A673 (cell line): ENCODE data around the gene KYAT1. TPM values are rescaled to one million over a fixed set of nuclear protein-coding genes. Genes with fewer than 3 reads are reported as not detected.
A peak's percentile ranks its signal among the peaks of the same experiment; 100 is the strongest.

ENCODE experiments used
- BruUV-seq: library from RNA; stranded (reverse); fragments of 400-500 nt; replicated peaks from 2 replicates; lab custom pipeline; 2021; lab: Mats Ljungman, UMichigan
- CTCF ChIA-PET: fragments of 300-600 bp; sonication (Branson Sonifier 250); formaldehyde crosslinking; loops from one replicate; lab custom pipeline; 2022; ENCODE audit warnings: antibody characterized with exemption; lab: Charles Lee
- POLR2A ChIA-PET: fragments of 300-600 bp; sonication (Branson Sonifier 250); formaldehyde crosslinking; loops from one replicate; lab custom pipeline; 2022; ENCODE audit warnings: antibody characterized with exemption; ENCODE audit not compliant: low non-redundant PET; lab: Charles Lee
- DNase-seq: peaks from one replicate; pipeline ENCODE4 v3.0.0-alpha.2; 2015; ENCODE audit warnings: low spot score
- H3K27ac ChIP-seq: fragments of 200-600 bp; sonication (generic); 2 replicates; pipeline ENCODE4 v1.5.1; 2016; ENCODE audit warnings: mixed run types, low read depth, mild to moderate bottlenecking, mixed read lengths, antibody characterized with exemption, low read length; ENCODE audit not compliant: poor library complexity, severe bottlenecking
- H3K27me3 ChIP-seq: fragments of 200-600 bp; sonication (generic); replicated peaks from 2 replicates; pipeline ENCODE4 v1.6.1; 2017; ENCODE audit warnings: mixed run types, low read depth, mild to moderate bottlenecking, mixed read lengths, antibody characterized with exemption, low read length; ENCODE audit not compliant: insufficient read depth, poor library complexity
- H3K36me3 ChIP-seq: fragments of 200-600 bp; sonication (generic); 2 replicates; pipeline ENCODE4 v1.6.1; 2016; ENCODE audit warnings: mixed run types, mild to moderate bottlenecking, mixed read lengths, antibody characterized with exemption, low read length; ENCODE audit not compliant: insufficient read depth, poor library complexity, severe bottlenecking
- H3K4me1 ChIP-seq: fragments of 200-600 bp; sonication (generic); 2 replicates; pipeline ENCODE4 v1.6.1; 2017; ENCODE audit warnings: mixed run types, mild to moderate bottlenecking, mixed read lengths, antibody characterized with exemption, low read length; ENCODE audit not compliant: insufficient read depth, poor library complexity, severe bottlenecking
- H3K4me3 ChIP-seq: fragments of 200-600 bp; sonication (generic); 2 replicates; pipeline ENCODE4 v1.5.1; 2016; ENCODE audit warnings: low read depth, mixed run types, mild to moderate bottlenecking, mixed read lengths, low read length; ENCODE audit not compliant: poor library complexity, severe bottlenecking
- H3K9me3 ChIP-seq: fragments of 200-600 bp; sonication (generic); 2 replicates; pipeline ENCODE4 v1.6.1; 2016; ENCODE audit warnings: mixed run types, low read depth, mild to moderate bottlenecking, mixed read lengths, antibody characterized with exemption, low read length; ENCODE audit not compliant: poor library complexity, severe bottlenecking
- EZH2 ChIP-seq: fragments of 200-600 bp; sonication (generic); IDR thresholded peaks from 2 replicates; pipeline ENCODE4 v1.6.1; 2017; ENCODE audit warnings: borderline replicate concordance, low read depth, mild to moderate bottlenecking, mixed read lengths, antibody characterized with exemption, low read length; ENCODE audit not compliant: poor library complexity, severe bottlenecking
- intact Hi-C: fragments of 100-400 bp; cut with micrococcal nuclease; formaldehyde crosslinking; loops from one replicate; pipeline ENCODE4 v1.10.0; 2022; ENCODE audit not compliant: unreplicated experiment
- total RNA-seq: library from RNA; stranded (reverse); gene quantifications from 2 replicates; pipeline ENCODE4 v1.2.3, GENCODE V29; 2021
- TF ChIP-seq, protein P1 (sequence below): fragments of 300-800, 200-600 bp; sonication (generic); conservative IDR thresholded peaks from 2 replicates; pipeline ENCODE4 v1.5.1; 2017; ENCODE audit warnings: low read depth, mild to moderate bottlenecking, antibody characterized with exemption, low read length, moderate library complexity, mixed read lengths

The KYAT1 gene
- total RNA-seq, 1 experiment from 2014 or later: 17.9 TPM

- CTCF ChIA-PET: interaction anchor here (0.5 to 1.0 kb wide), 6 partner anchors 64 to 927 kb away, joined by 3 to 11 read pairs (median 4); no protein-coding TSS in a partner anchor
- Histone ChIP-seq H3K36me3 (no peaks in the 10 kb centered on the region), H3K27me3 (no peaks in the 10 kb centered on the region), H3K4me3 (no peak overlapping the region), H3K27ac (no peak overlapping the region), H3K9me3 (no peaks in the 10 kb centered on the region), H3K4me1 (peaks cover 7% of the 10 kb centered on the region)
- intact Hi-C loops: loop anchor here (1.0 to 5.0 kb wide), 2 partner anchors 65 to 84 kb away; partner anchors contain the start of genes DOLK and NUP188
- peak; percentile 69 for DNase-seq
- BruUV-seq: no TSS peak
- TF ChIP-seq EZH2: no peak
- TF ChIP-seq, protein P1, sequence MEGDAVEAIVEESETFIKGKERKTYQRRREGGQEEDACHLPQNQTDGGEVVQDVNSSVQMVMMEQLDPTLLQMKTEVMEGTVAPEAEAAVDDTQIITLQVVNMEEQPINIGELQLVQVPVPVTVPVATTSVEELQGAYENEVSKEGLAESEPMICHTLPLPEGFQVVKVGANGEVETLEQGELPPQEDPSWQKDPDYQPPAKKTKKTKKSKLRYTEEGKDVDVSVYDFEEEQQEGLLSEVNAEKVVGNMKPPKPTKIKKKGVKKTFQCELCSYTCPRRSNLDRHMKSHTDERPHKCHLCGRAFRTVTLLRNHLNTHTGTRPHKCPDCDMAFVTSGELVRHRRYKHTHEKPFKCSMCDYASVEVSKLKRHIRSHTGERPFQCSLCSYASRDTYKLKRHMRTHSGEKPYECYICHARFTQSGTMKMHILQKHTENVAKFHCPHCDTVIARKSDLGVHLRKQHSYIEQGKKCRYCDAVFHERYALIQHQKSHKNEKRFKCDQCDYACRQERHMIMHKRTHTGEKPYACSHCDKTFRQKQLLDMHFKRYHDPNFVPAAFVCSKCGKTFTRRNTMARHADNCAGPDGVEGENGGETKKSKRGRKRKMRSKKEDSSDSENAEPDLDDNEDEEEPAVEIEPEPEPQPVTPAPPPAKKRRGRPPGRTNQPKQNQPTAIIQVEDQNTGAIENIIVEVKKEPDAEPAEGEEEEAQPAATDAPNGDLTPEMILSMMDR: peak; percentile 95
- POLR2A ChIA-PET: no interaction called here
These were observed 18.1 kb downstream of the KYAT1 start for GRCh38 chr9:128863647-128864046.

GRCh38 chr9:128862401-128862851 is 19.3 kb downstream of the KYAT1 start:
- BruUV-seq: no TSS peak
- CTCF ChIA-PET: interaction anchor here (0.6 kb wide), 1 partner anchor 347 kb away, joined by 4 read pairs; no protein-coding TSS in a partner anchor
- no peaks in the 10 kb centered on the region for H3K36me3 ChIP-seq
- peaks cover 7% of the 10 kb centered on the region for H3K4me1 ChIP-seq
- no peak overlapping the region for H3K4me3 ChIP-seq
- intact Hi-C loops: loop anchor here (5.0 kb wide), 1 partner anchor 85 kb away; the partner anchor contains the start of genes DOLK and NUP188
- DNase-seq: no peak
- POLR2A ChIA-PET: no interaction called here
- no peak for TF ChIP-seq EZH2
- no peaks in the 10 kb centered on the region for H3K9me3 ChIP-seq
- no peak overlapping the region for H3K27ac ChIP-seq
- H3K27me3 ChIP-seq: no peaks in the 10 kb centered on the region

GRCh38 chr9:128861501-128861900 is 20.2 kb downstream of the KYAT1 start:
- no peak overlapping the region for H3K27ac ChIP-seq
- intact Hi-C loops: loop anchor here (5.0 kb wide), 1 partner anchor 86 kb away; the partner anchor contains the start of genes DOLK and NUP188
- H3K36me3 ChIP-seq: no peaks in the 10 kb centered on the region
- TF ChIP-seq, protein P1: no peak
- no peak overlapping the region for H3K4me3 ChIP-seq
- no peak for DNase-seq
- BruUV-seq: no TSS peak
- H3K9me3 ChIP-seq: no peaks in the 10 kb centered on the region
- H3K4me1 ChIP-seq: peaks cover 7% of the 10 kb centered on the region
- CTCF ChIA-PET: interaction anchor here (0.7 to 0.8 kb wide), 2 partner anchors 18 to 175 kb away, joined by 3 read pairs; no protein-coding TSS in a partner anchor
- POLR2A ChIA-PET: interaction anchor here (0.6 kb wide), 1 partner anchor 32 kb away, joined by 3 read pairs; the partner anchor contains the start of gene SPOUT1
- H3K27me3 ChIP-seq: no peaks in the 10 kb centered on the region
